Neural progenitor cell (in vitro differentiated cells): ENCODE measurements around the gene DBNL. TPM values are rescaled to one million over a fixed set of nuclear protein-coding genes. Genes with fewer than 3 reads are reported as not detected.

Experiments
- DNase-seq: peaks from one replicate; pipeline ENCODE4 v3.0.0-alpha.2; 2016; ENCODE audit warnings: low spot score
- H2AFZ ChIP-seq: fragments of 200-600 bp; sonication (generic); replicated peaks from 2 replicates; pipeline ENCODE4 v1.6.1; 2016; ENCODE audit warnings: antibody characterized with exemption
- H3F3A ChIP-seq: fragments of 200-600 bp; sonication (generic); 2 replicates; pipeline ENCODE4 v1.6.1; 2016; ENCODE audit warnings: antibody characterized with exemption, low read depth
- H3K27ac ChIP-seq: fragments of 200-600 bp; sonication (generic); 2 replicates; pipeline ENCODE4 v1.5.1; 2016; ENCODE audit warnings: mild to moderate bottlenecking
- H3K27me3 ChIP-seq: fragments of 200-600 bp; sonication (generic); 2 replicates; pipeline ENCODE4 v1.6.1; 2016; ENCODE audit warnings: mild to moderate bottlenecking, moderate library complexity
- H3K36me3 ChIP-seq: fragments of 200-600 bp; sonication (generic); 2 replicates; pipeline ENCODE4 v1.5.1; 2016
- H3K4me1 ChIP-seq: fragments of 200-600 bp; sonication (generic); 2 replicates; pipeline ENCODE4 v1.6.1; 2016; ENCODE audit warnings: mixed run types
- H3K4me2 ChIP-seq: fragments of 200-600 bp; sonication (generic); 2 replicates; pipeline ENCODE4 v1.6.1; 2016
- H3K4me3 ChIP-seq: fragments of 200-600 bp; sonication (generic); 2 replicates; pipeline ENCODE4 v1.5.1; 2016
- H3K79me2 ChIP-seq: fragments of 200-600 bp; sonication (generic); 2 replicates; pipeline ENCODE4 v1.6.1; 2016; ENCODE audit warnings: low read depth
- H3K9ac ChIP-seq: fragments of 200-600 bp; sonication (generic); 2 replicates; pipeline ENCODE4 v1.6.1; 2016
- H3K9me3 ChIP-seq: fragments of 200-600 bp; sonication (generic); 2 replicates; pipeline ENCODE4 v1.5.1; 2016; ENCODE audit warnings: low read depth
- H4K20me1 ChIP-seq: fragments of 200-600 bp; sonication (generic); 2 replicates; pipeline ENCODE4 v1.6.1; 2016; ENCODE audit warnings: low read depth
- H3K27ac Mint-ChIP-seq: 3 replicates; pipeline ENCODE4 v1.8.0; 2021; ENCODE audit warnings: mixed read lengths
- H3K27me3 Mint-ChIP-seq: 2 replicates; pipeline ENCODE4 v1.8.0; 2022; ENCODE audit warnings: low read depth, mild to moderate bottlenecking, inconsistent platforms, moderate library complexity, mixed read lengths; ENCODE audit not compliant: insufficient read depth
- H3K36me3 Mint-ChIP-seq: 3 replicates; pipeline ENCODE4 v1.8.0; 2021; ENCODE audit warnings: mixed read lengths
- H3K4me1 Mint-ChIP-seq: 3 replicates; pipeline ENCODE4 v1.8.0; 2021; ENCODE audit warnings: mixed read lengths
- H3K4me3 Mint-ChIP-seq: 3 replicates; pipeline ENCODE4 v1.8.0; 2021; ENCODE audit warnings: mild to moderate bottlenecking, moderate library complexity, mixed read lengths
- H3K9me3 Mint-ChIP-seq: 3 replicates; pipeline ENCODE4 v1.8.0; 2020; ENCODE audit warnings: mixed read lengths
- CTCF ChIP-seq: fragments of 200-600 bp; sonication (generic); IDR thresholded peaks from 2 replicates; pipeline ENCODE4 v1.5.1; 2017; ENCODE audit warnings: antibody characterized with exemption, mild to moderate bottlenecking
- EZH2 ChIP-seq: fragments of 200-600 bp; sonication (generic); IDR thresholded peaks from 2 replicates; pipeline ENCODE4 v1.6.1; 2017; ENCODE audit warnings: antibody characterized with exemption, mild to moderate bottlenecking, moderate library complexity
- EZH2phosphoT487 ChIP-seq: fragments of 200-600 bp; sonication (generic); IDR thresholded peaks from 2 replicates; pipeline ENCODE4 v1.6.1; 2017; ENCODE audit warnings: antibody characterized with exemption
- total RNA-seq: library from RNA; depleted of rRNA; stranded (reverse); fragments of >200 nt; gene quantifications from 2 replicates; pipeline ENCODE4 v1.2.3, GENCODE V29; 2015; ENCODE audit warnings: low replicate concordance

DBNL gene
- total RNA-seq, 1 donor from 2014 or later: 31.4 TPM

GRCh38 chr7:44097064-44097932 lies 52.8 kb downstream of the DBNL start:
- H3K27ac Mint-ChIP-seq: no peak overlapping the region
- no peak overlapping the region for H3K9ac ChIP-seq
- no peak for TF ChIP-seq EZH2phosphoT487
- TF ChIP-seq CTCF: no peak
- TF ChIP-seq EZH2: no peak
- no peaks in the 10 kb centered on the region for H3K4me1 ChIP-seq
- no peak overlapping the region for H3K4me3 ChIP-seq
- no peak overlapping the region for H3K4me3 Mint-ChIP-seq
- no peaks in the 10 kb centered on the region for H3F3A ChIP-seq
- H4K20me1 ChIP-seq: no peaks in the 10 kb centered on the region
- no peaks in the 10 kb centered on the region for H3K79me2 ChIP-seq
- no peak overlapping the region for H2AFZ ChIP-seq
- no peak for DNase-seq
- H3K27me3 ChIP-seq: peaks cover 6% of the 10 kb centered on the region
- H3K27me3 Mint-ChIP-seq: peaks cover 3% of the 10 kb centered on the region
- no peaks in the 10 kb centered on the region for H3K9me3 Mint-ChIP-seq
- H3K36me3 Mint-ChIP-seq: no peaks in the 10 kb centered on the region
- H3K9me3 ChIP-seq: no peaks in the 10 kb centered on the region
- H3K27ac ChIP-seq: no peak overlapping the region
- no peak overlapping the region for H3K4me2 ChIP-seq
- no peaks in the 10 kb centered on the region for H3K36me3 ChIP-seq
- H3K4me1 Mint-ChIP-seq: peaks cover 14% of the 10 kb centered on the region

- Histone ChIP-seq H3K27me3 (peaks cover 17% of the 10 kb centered on the region), H3K79me2 (no peaks in the 10 kb centered on the region), H3K9me3 (no peaks in the 10 kb centered on the region), H3K4me1 (no peaks in the 10 kb centered on the region), H3K27ac (no peak overlapping the region), H3K4me2 (no peak overlapping the region), H3K9ac (no peak overlapping the region), H4K20me1 (no peaks in the 10 kb centered on the region), H2AFZ (no peak overlapping the region), H3F3A (no peaks in the 10 kb centered on the region), H3K36me3 (no peaks in the 10 kb centered on the region), H3K4me3 (no peak overlapping the region)
- Mint-ChIP-seq H3K9me3 (no peaks in the 10 kb centered on the region), H3K27me3 (peaks cover 7% of the 10 kb centered on the region), H3K36me3 (no peaks in the 10 kb centered on the region), H3K4me3 (no peak overlapping the region), H3K4me1 (peaks cover 22% of the 10 kb centered on the region), H3K27ac (no peak overlapping the region)
- TF ChIP-seq EZH2phosphoT487: no peak
- no peak for TF ChIP-seq CTCF
- no peak for TF ChIP-seq EZH2
- DNase-seq: no peak
Observed at GRCh38 chr7:44098092-44099068, 53.9 kb downstream of the DBNL start.

GRCh38 chr7:44099669-44100068 lies 55.2 kb downstream of the DBNL start:
- no peaks in the 10 kb centered on the region for H3K9me3 Mint-ChIP-seq
- Histone ChIP-seq H3K27me3 (peaks cover 30% of the 10 kb centered on the region), H3K27ac (no peak overlapping the region), H3K9me3 (no peaks in the 10 kb centered on the region), H3K36me3 (no peaks in the 10 kb centered on the region), H3K4me2 (no peak overlapping the region), H3K79me2 (no peaks in the 10 kb centered on the region), H3K9ac (no peak overlapping the region), H4K20me1 (no peaks in the 10 kb centered on the region), H3F3A (peaks cover 3% of the 10 kb centered on the region), H3K4me3 (no peak overlapping the region), H2AFZ (no peak overlapping the region), H3K4me1 (no peaks in the 10 kb centered on the region)
- H3K4me1 Mint-ChIP-seq: peaks cover 23% of the 10 kb centered on the region
- no peaks in the 10 kb centered on the region for H3K36me3 Mint-ChIP-seq
- peak overlapping the region; percentile 57 for H3K27ac Mint-ChIP-seq
- TF ChIP-seq CTCF (no peak), EZH2phosphoT487 (no peak)
- no peak for DNase-seq
- peaks cover 8% of the 10 kb centered on the region for H3K27me3 Mint-ChIP-seq
- H3K4me3 Mint-ChIP-seq: peak overlapping the region; percentile 41
